SU-DHL-6 (cell line): Measurements from ENCODE around the gene POLR2F.
A peak's percentile ranks its signal among the peaks of the same experiment; 100 is the strongest.

Experiments used
- H2AFZ ChIP-seq: fragments of 200-600 bp; sonication (generic); 2 replicates; pipeline ENCODE4 v1.6.1; 2014; ENCODE audit warnings: low read depth, mild to moderate bottlenecking, moderate library complexity, mixed read lengths, antibody characterized with exemption, low read length; ENCODE audit not compliant: severe bottlenecking
- H3F3A ChIP-seq: fragments of 200-600 bp; shearing (Covaris generic); 2 replicates; pipeline ENCODE4 v1.6.0; 2016; ENCODE audit warnings: antibody characterized with exemption, mild to moderate bottlenecking; ENCODE audit not compliant: insufficient read depth
- H3K27ac ChIP-seq: fragments of 200-600 bp; sonication (generic); 2 replicates; pipeline ENCODE4 v1.5.1; 2016; ENCODE audit warnings: low read depth, mild to moderate bottlenecking, low read length, moderate library complexity, mixed read lengths
- H3K27me3 ChIP-seq: fragments of 200-600 bp; sonication (generic), shearing (Covaris generic); 2 replicates; pipeline ENCODE4 v1.6.0; 2014; ENCODE audit warnings: mild to moderate bottlenecking, low read length
- H3K36me3 ChIP-seq: fragments of 200-600 bp; sonication (generic); 2 replicates; pipeline ENCODE4 v1.6.1; 2014; ENCODE audit warnings: mild to moderate bottlenecking, low read length, mixed read lengths
- H3K4me2 ChIP-seq: fragments of 300-600, 200-600 bp; shearing (Covaris generic), sonication (generic); 2 replicates; pipeline ENCODE4 v1.6.0; 2014; ENCODE audit warnings: low read length, low read depth, mild to moderate bottlenecking; ENCODE audit not compliant: poor library complexity, severe bottlenecking
- H3K4me3 ChIP-seq: fragments of 200-600 bp; sonication (generic); 2 replicates; pipeline ENCODE4 v1.5.1; 2014; ENCODE audit warnings: antibody characterized with exemption, low read length, mild to moderate bottlenecking, mixed read lengths; ENCODE audit not compliant: insufficient read depth, poor library complexity, severe bottlenecking
- H3K79me2 ChIP-seq: fragments of 200-600 bp; sonication (generic); 2 replicates; pipeline ENCODE4 v1.6.1; 2014; ENCODE audit warnings: mild to moderate bottlenecking, low read length, moderate library complexity; ENCODE audit not compliant: insufficient read depth
- H3K9ac ChIP-seq: fragments of 200-600 bp; sonication (generic); 2 replicates; pipeline ENCODE4 v1.7.0; 2014; ENCODE audit warnings: mild to moderate bottlenecking, low read length
- H3K9me2 ChIP-seq: fragments of 200-600 bp; sonication (generic); replicated peaks from 2 replicates; pipeline ENCODE4 v1.6.1; 2014; ENCODE audit warnings: low read length; ENCODE audit not compliant: insufficient read depth
- H3K9me3 ChIP-seq: fragments of 200-600 bp; sonication (generic); 2 replicates; pipeline ENCODE4 v1.6.1; 2014; ENCODE audit warnings: low read length, mixed read lengths; ENCODE audit not compliant: insufficient read depth
- H4K20me1 ChIP-seq: fragments of 200-600 bp; sonication (generic); 2 replicates; pipeline ENCODE4 v1.6.1; 2014; ENCODE audit warnings: low read depth, mild to moderate bottlenecking, antibody characterized with exemption, low read length, moderate library complexity, mixed read lengths
- EZH2phosphoT487 ChIP-seq: fragments of 200-600 bp; sonication (generic), shearing (Covaris generic); conservative IDR thresholded peaks from 2 replicates; pipeline ENCODE4 v1.6.1; 2018; ENCODE audit warnings: mild to moderate bottlenecking, antibody characterized with exemption, low read length, moderate library complexity, mixed read lengths
- TF ChIP-seq, protein P1 (sequence below): fragments of 200-600 bp; sonication (generic); IDR thresholded peaks from one replicate; pipeline ENCODE4 v1.5.1; 2017; ENCODE audit warnings: antibody characterized with exemption, mild to moderate bottlenecking, low read length, moderate library complexity; ENCODE audit not compliant: insufficient read depth, poor library complexity, severe bottlenecking

Gene POLR2F

DNA sequence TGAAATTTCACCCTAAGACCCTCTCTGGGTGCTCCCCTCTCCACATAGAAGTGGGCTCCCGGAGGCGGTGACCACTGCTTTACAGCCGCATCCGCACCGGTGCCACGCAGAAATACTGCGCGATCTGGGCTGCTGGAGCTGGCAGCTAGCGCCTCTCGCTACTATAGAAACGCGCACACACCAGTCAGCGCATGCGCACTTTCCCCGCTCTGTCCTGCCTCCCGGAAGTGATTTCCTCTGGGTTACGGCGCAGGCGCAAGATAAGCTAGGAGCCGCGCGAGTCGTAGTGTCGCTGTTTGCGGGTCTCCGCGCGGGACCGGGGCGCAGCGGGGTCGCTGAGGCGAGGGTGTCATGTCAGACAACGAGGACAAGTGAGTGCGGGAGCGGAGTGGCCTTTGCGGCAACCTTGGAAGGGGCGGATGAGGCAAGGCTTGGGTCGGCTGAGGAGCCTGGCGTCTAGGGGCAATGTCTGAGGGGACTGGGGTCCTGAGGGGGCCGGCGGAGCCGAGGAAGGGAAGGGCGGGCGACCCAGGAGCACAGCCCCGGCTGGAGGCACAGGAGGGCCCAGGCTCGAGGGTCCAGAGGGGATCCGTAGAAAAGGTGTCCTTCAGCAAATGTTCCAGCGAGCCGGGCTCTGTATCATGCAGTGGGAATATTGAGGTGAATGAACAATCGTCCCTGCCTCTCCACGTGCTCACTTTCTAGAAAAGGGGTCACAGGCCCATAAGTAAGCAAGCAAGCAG, at the start of gene POLR2F, which contains the start of gene C22orf23:
TSS of gene POLR2F (plus strand) at position 263 of the 743 bp plus-strand sequence. CDS start at position 352, 89 bp downstream.
TSS of gene C22orf23 (minus strand) at position 165 of the 743 bp plus-strand sequence. CDS start 452 bp downstream, outside the sequence.
- H3K36me3 ChIP-seq = 0 out of 2 replicates have a peak, but pooled peaks cover under 1% of the 10 kb centered on the region
- H3F3A ChIP-seq = no peaks in the 10 kb centered on the region
- H3K4me2 ChIP-seq = peak within 1 kb of the TSS; percentile 64
- peaks cover 24% of the 10 kb centered on the region for H3K79me2 ChIP-seq
- peak within 1 kb of the TSS; percentile 92 for H3K9ac ChIP-seq
- H2AFZ ChIP-seq = peak within 1 kb of the TSS; percentile 92
- no peaks in the 10 kb centered on the region for H3K9me3 ChIP-seq
- no peaks in the 10 kb centered on the region for H3K27me3 ChIP-seq
- no peaks in the 10 kb centered on the region for H4K20me1 ChIP-seq
- H3K9me2 ChIP-seq = no peaks in the 10 kb centered on the region
- no peak within 1 kb of the TSS for H3K27ac ChIP-seq
- H3K4me3 ChIP-seq = peak within 1 kb of the TSS; percentile 93
- TF ChIP-seq, protein P1, sequence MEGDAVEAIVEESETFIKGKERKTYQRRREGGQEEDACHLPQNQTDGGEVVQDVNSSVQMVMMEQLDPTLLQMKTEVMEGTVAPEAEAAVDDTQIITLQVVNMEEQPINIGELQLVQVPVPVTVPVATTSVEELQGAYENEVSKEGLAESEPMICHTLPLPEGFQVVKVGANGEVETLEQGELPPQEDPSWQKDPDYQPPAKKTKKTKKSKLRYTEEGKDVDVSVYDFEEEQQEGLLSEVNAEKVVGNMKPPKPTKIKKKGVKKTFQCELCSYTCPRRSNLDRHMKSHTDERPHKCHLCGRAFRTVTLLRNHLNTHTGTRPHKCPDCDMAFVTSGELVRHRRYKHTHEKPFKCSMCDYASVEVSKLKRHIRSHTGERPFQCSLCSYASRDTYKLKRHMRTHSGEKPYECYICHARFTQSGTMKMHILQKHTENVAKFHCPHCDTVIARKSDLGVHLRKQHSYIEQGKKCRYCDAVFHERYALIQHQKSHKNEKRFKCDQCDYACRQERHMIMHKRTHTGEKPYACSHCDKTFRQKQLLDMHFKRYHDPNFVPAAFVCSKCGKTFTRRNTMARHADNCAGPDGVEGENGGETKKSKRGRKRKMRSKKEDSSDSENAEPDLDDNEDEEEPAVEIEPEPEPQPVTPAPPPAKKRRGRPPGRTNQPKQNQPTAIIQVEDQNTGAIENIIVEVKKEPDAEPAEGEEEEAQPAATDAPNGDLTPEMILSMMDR = no peak
- no peak for TF ChIP-seq EZH2phosphoT487

- H3K27ac ChIP-seq = no peak overlapping the region
- no peaks in the 10 kb centered on the region for H3K9me3 ChIP-seq
- H4K20me1 ChIP-seq = no peaks in the 10 kb centered on the region
- no peak overlapping the region for H3K9ac ChIP-seq
- H3K36me3 ChIP-seq = no peaks in the 10 kb centered on the region
- no peaks in the 10 kb centered on the region for H3K79me2 ChIP-seq
- H3K27me3 ChIP-seq = no peaks in the 10 kb centered on the region
- no peaks in the 10 kb centered on the region for H3F3A ChIP-seq
- no peak overlapping the region for H2AFZ ChIP-seq
- no peak overlapping the region for H3K4me3 ChIP-seq
- TF ChIP-seq, protein P1 = no peak
- no peak for TF ChIP-seq EZH2phosphoT487
- H3K4me2 ChIP-seq = no peak overlapping the region
- no peaks in the 10 kb centered on the region for H3K9me2 ChIP-seq
Measured at GRCh38 chr22:37904572-37905533, 48.6 kb upstream of the POLR2F start.

DNA sequence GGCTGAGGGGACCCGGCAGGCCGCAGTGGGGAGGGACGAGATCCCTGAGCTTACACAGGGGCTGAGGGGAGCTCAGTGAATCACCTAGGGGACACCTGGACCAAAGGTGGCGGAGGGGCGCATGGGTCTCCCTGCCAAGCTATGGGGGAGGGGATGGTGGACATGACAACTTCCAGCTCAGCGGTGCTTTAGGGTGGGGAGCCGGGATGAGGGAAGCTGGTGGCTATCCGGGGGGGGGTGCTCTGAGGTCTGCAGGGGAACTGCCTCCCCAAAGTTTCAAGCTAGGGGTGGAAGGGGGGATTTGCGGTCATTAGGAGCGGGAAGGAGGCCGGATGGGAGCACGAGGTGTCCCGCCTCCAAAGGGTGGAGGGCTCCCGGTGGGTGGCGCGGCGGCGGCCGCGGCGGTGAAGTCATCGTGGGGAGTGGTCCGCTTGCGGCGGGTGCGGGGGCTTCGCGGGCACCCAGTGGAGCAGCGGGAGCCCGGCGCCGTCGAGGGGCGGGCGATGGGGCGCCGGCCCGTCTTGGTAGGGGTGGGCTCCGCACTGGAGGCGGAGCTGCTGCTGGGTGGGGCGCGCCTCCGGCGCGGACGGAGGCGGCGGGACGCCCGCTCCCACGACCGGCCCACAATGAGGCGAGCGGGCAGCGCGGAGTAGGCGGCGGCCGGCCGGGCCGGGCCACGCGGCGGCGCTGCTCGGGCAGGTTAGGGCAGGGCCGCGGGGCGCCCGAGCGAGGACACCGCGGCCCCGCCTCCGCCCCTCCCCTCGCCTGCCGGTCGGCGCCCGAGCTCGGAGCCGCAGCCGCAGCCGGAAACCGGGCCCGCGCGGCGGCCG, 47.8 kb upstream of the POLR2F start, which contains the start of gene MICALL1:
TSS of gene MICALL1 (plus strand) at position 764 of the 830 bp plus-strand sequence. CDS start 126 bp downstream, outside the sequence.
- no peaks in the 10 kb centered on the region for H3K79me2 ChIP-seq
- no peaks in the 10 kb centered on the region for H3K9me3 ChIP-seq
- peak within 1 kb of the TSS; percentile 70 for H3K4me2 ChIP-seq
- H3K27me3 ChIP-seq = no peaks in the 10 kb centered on the region
- H2AFZ ChIP-seq = peak within 1 kb of the TSS; percentile 88
- TF ChIP-seq EZH2phosphoT487 = no peak
- TF ChIP-seq, protein P1 = no peak
- H3K9me2 ChIP-seq = no peaks in the 10 kb centered on the region
- no peaks in the 10 kb centered on the region for H4K20me1 ChIP-seq
- H3K36me3 ChIP-seq = no peaks in the 10 kb centered on the region
- H3K4me3 ChIP-seq = peak within 1 kb of the TSS; percentile 66
- no peaks in the 10 kb centered on the region for H3F3A ChIP-seq
- H3K9ac ChIP-seq = peak within 1 kb of the TSS; percentile 68
- H3K27ac ChIP-seq = peak within 1 kb of the TSS; percentile 28; the same call in 1 of the 2 replicates
